Chondrocyte (in vitro differentiated cells): ENCODE data around the gene ITGA4. TPM values are rescaled to one million over a fixed set of nuclear protein-coding genes. Genes with fewer than 3 reads are reported as not detected.
A peak's percentile ranks its signal among the peaks of the same experiment; 100 is the strongest.

Experiments used
- DNase-seq: peaks from one replicate; pipeline ENCODE4 v3.0.0; 2021; ENCODE audit warnings: mixed read lengths, low spot score
- H3K27ac Mint-ChIP-seq: one replicate; pipeline ENCODE4 v1.8.0; 2021; ENCODE audit warnings: mild to moderate bottlenecking, moderate library complexity, mixed read lengths; ENCODE audit not compliant: unreplicated experiment
- H3K27me3 Mint-ChIP-seq: 2 replicates; pipeline ENCODE4 v1.8.0; 2021; ENCODE audit warnings: low read depth, mixed read lengths
- H3K36me3 Mint-ChIP-seq: 2 replicates; pipeline ENCODE4 v1.8.0; 2021; ENCODE audit warnings: low read depth, mixed read lengths
- H3K4me1 Mint-ChIP-seq: 2 replicates; pipeline ENCODE4 v1.8.0; 2021; ENCODE audit warnings: low read depth, mild to moderate bottlenecking, mixed read lengths
- H3K4me3 Mint-ChIP-seq: one replicate; pipeline ENCODE4 v1.8.0; 2021; ENCODE audit warnings: mild to moderate bottlenecking, moderate library complexity, mixed read lengths; ENCODE audit not compliant: unreplicated experiment
- H3K9me3 Mint-ChIP-seq: 2 replicates; pipeline ENCODE4 v1.8.0; 2021; ENCODE audit warnings: low read depth, mixed read lengths
- total RNA-seq: library from RNA; stranded (reverse); gene quantifications from 3 replicates; pipeline ENCODE4 v1.2.1, GENCODE V29; 2021
- TF ChIP-seq, protein P1 (sequence below): fragments of 200-600 bp; sonication (generic); IDR thresholded peaks from 2 replicates; pipeline ENCODE4 v1.5.0; 2021; ENCODE audit warnings: antibody characterized with exemption, mild to moderate bottlenecking, moderate library complexity

Gene ITGA4
- total RNA-seq, 1 donor from 2014 or later: 23.0 TPM

DNA sequence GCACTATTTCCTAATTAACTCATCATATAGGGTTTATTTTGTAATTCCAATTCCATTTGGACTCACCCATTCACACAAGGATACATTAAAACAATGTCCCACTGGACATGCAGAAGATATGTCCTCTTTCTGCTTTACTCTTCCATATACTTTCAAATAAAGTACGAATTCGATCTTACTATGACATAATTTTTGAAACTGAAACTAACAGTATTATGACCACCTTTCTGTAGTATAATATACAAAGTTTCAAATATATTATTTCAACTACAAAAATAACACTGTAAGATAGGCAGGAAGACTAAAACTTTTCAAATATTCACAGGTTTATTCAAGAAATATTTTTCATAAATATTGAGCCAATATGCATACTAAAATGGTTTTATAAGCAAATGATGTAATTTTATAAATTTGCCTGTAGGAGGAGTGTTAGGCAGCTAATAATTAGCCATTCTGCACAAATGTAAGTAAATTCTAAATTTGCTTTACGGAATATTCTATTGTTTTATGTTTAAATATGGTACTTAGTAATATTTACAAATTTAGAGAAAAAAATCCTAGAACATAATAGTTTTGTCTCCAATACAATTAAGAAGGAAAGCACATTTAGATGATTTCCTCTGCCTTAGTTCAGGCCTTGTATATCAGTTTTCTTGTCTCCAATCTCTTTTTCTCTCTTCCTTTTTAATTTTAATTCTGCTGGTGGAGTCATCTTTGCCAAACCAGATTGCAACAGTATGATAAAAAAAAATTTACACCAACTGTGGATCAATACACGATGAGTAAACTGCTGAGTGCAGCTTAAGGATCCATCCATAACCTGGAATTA lies 113.9 kb downstream of the ITGA4 start:
- DNase-seq: no peak
- Mint-ChIP-seq H3K4me1 (no peaks in the 10 kb centered on the region), H3K9me3 (no peaks in the 10 kb centered on the region), H3K27me3 (no peaks in the 10 kb centered on the region), H3K4me3 (no peak overlapping the region), H3K27ac (no peak overlapping the region), H3K36me3 (no peaks in the 10 kb centered on the region)
- TF ChIP-seq, protein P1, sequence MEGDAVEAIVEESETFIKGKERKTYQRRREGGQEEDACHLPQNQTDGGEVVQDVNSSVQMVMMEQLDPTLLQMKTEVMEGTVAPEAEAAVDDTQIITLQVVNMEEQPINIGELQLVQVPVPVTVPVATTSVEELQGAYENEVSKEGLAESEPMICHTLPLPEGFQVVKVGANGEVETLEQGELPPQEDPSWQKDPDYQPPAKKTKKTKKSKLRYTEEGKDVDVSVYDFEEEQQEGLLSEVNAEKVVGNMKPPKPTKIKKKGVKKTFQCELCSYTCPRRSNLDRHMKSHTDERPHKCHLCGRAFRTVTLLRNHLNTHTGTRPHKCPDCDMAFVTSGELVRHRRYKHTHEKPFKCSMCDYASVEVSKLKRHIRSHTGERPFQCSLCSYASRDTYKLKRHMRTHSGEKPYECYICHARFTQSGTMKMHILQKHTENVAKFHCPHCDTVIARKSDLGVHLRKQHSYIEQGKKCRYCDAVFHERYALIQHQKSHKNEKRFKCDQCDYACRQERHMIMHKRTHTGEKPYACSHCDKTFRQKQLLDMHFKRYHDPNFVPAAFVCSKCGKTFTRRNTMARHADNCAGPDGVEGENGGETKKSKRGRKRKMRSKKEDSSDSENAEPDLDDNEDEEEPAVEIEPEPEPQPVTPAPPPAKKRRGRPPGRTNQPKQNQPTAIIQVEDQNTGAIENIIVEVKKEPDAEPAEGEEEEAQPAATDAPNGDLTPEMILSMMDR: peak; percentile 78

DNA sequence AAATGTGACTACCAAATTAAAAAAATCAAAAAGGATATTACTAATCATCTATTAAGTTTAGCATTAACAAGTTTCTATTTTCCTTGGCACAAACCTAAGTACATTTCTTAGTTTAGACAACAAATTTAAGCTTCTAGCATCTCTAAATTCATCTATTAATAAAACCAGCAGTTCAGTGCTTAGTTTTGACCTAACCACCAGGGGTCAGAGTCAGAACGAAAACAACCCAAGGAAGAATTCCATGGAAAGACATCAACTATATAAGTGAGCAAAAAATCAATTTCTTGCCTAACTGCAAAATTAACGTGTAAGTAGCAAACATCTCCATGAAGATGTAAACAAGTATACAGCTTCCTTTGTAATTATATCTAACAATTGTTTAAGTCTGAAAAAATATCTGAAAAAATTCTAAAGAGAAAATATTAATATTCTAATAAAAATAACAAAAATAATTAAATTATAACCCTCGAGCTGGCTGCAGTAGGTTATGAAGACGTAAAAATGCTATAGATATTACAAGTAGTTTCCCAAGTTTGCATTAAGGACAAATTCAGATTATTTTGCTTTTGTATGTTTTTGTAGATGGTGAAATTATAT lies 116.1 kb downstream of the ITGA4 start:
- H3K4me3 Mint-ChIP-seq: no peak overlapping the region
- no peak overlapping the region for H3K27ac Mint-ChIP-seq
- no peak for DNase-seq
- no peaks in the 10 kb centered on the region for H3K9me3 Mint-ChIP-seq
- no peaks in the 10 kb centered on the region for H3K36me3 Mint-ChIP-seq
- H3K4me1 Mint-ChIP-seq: no peaks in the 10 kb centered on the region
- H3K27me3 Mint-ChIP-seq: no peaks in the 10 kb centered on the region
- TF ChIP-seq, protein P1: peak; percentile 80

DNA sequence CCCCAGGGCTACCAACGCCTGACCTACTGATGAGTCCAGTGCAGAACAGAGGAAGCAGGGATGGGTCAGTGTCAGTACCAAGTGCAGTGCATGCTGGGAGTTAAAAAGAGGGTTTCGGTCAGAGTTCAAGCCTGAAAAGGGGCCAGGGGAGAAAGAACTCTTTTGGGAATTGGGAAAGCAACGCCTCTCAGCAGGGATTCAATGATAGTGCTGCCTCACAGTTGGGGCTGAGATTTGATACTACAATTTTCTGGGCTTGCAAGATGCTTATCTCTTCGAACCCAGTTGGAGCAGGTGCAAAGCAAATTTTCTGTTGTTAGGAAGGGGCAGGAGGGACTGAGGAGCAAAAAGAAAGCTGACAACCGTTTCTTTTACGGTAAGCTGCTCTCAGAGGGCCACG lies 117.1 kb downstream of the ITGA4 start:
- no peaks in the 10 kb centered on the region for H3K9me3 Mint-ChIP-seq
- TF ChIP-seq, protein P1: no peak
- no peaks in the 10 kb centered on the region for H3K27me3 Mint-ChIP-seq
- H3K36me3 Mint-ChIP-seq: no peaks in the 10 kb centered on the region
- H3K4me3 Mint-ChIP-seq: no peak overlapping the region
- no peak overlapping the region for H3K27ac Mint-ChIP-seq
- H3K4me1 Mint-ChIP-seq: no peaks in the 10 kb centered on the region
- DNase-seq: no peak

GRCh38 chr2:181575024-181575649 lies 118.0 kb downstream of the ITGA4 start:
- no peak overlapping the region for H3K4me3 Mint-ChIP-seq
- H3K27ac Mint-ChIP-seq: no peak overlapping the region
- DNase-seq: no peak
- no peaks in the 10 kb centered on the region for H3K9me3 Mint-ChIP-seq
- TF ChIP-seq, protein P1: no peak
- H3K4me1 Mint-ChIP-seq: no peaks in the 10 kb centered on the region
- no peaks in the 10 kb centered on the region for H3K36me3 Mint-ChIP-seq
- no peaks in the 10 kb centered on the region for H3K27me3 Mint-ChIP-seq

- TF ChIP-seq, protein P1: no peak
- Mint-ChIP-seq H3K36me3 (no peaks in the 10 kb centered on the region), H3K27ac (no peak overlapping the region), H3K27me3 (no peaks in the 10 kb centered on the region), H3K9me3 (no peaks in the 10 kb centered on the region), H3K4me3 (no peak overlapping the region), H3K4me1 (no peaks in the 10 kb centered on the region)
- no peak for DNase-seq
These were observed 118.5 kb downstream of the ITGA4 start for GRCh38 chr2:181575650-181576025.
